CD4-positive, alpha-beta T cell treated with Interleukin-10 for 1 hour (primary cell): ENCODE measurements around the gene ATP7B.
"Not testable (repeated sequence)": the region's sequence is repeated elsewhere in the genome, so short reads cannot be mapped to it uniquely, and the experiment has no call there.

Source experiments
- DNase-seq: peaks from one replicate; pipeline ENCODE4 v3.0.0-alpha.2; 2020

The ATP7B gene

DNA sequence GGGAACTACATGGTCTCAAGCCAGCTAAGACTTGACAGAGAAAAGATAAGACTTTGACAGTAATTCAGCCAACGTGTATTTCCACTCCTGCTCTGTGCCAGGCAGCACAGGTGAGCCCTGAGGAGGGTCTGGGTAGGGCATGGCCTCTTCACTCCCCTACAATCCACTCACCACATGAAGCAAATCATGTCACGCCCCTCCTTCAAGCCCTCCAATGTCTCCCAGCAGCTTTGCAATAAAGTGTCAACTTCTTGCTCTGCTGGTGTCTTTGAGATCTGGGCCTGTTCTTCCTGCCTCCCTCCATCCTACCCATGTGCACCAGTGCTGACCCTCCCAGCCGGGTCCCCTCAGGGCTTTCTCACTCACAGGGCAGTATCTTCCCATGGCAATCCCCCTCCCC is 91.0 kb downstream of the ATP7B start:
- DNase-seq: no peak

- no peak for DNase-seq
Observed at GRCh38 chr13:51919531-51919930, 91.7 kb downstream of the ATP7B start.

DNA sequence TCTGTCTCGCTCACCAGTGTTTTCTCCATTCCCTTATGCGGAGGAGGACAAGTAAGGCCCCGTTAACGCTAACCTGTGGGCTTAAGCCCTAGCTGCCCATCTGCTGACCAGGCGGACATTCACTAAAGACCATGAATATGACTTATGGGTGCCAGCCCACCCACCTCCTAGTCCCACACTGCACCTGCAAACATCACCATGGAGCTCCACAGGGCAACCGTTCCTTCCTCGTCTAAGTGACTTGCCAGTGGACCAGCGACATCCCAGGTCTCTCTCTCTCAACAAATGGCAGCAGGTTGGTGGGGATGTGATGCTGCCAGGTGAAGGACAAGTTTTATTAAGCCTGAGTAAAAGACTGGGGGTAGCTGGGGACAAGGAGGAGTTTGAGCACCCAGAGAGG is 94.3 kb downstream of the ATP7B start:
- DNase-seq: no peak

- DNase-seq: no peak
Observed at GRCh38 chr13:51916051-51916818, 95.0 kb downstream of the ATP7B start.

GRCh38 chr13:51914137-51914493 is 97.1 kb downstream of the ATP7B start:
- DNase-seq: no peak

DNA sequence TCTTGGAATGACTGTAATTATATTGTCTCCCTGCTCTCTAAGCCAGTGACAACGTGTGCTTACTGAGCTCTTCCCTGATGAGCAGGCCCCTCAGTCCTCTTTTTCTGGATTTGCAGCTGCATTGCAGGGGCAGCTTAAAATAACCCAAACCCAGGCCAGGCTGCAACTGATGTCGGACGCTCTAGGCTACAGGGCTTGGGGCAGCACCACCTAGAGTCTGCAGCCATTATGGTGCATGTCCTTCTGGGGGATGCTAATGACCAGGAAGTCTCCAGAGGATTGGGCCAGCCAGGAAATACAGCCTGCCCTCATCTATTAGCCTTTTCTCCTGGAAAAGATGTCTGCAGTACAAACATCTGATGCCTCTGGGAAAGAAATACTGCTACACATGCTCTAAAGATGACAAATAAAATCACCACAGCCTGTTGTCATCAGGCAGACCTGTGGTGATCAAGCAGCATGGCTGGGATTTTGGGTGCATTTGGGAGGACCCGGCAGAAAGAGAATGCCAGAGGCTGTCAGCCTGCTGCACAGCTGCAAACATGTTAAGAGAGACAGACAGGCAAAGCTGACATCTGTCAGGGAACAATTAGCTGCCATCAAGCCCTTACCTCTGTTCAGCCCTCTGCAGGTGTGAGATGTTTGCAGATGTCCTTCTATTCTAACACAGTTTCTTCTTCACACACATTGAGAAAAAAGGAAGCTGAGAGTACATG is 97.7 kb downstream of the ATP7B start:
- no peak for DNase-seq

DNA sequence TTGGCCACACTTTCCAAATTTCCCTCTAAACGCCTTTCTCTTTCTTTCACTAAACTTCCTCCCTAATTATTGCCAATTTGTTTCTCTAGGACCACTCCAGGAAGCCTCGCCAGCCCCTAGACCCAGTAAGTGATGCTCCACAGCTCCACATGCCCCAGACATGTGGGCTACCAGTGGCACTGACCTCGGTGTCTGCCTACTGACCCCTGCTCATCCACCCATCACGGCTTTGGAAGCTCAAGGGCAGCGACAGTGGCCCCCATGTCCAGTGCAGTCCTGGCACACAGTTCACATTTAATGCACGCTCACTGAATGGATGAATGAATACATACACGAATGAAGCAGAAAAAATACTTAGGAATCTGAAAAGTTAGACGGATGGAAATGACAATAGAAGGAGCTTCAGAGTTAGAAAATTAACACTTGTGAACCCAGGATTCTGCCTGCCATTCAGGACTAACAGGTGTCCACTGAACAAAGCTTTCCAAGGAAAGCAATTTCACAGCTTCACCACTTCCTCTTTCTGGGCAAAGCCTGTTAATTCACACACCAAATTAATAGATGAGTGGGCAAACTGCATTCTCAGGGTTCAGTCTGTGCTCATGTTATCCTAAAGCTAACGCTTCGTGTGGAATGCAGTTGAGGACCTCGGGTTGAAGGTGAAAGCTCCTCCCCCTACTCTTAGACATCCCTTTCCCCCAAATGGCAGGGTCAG is 98.6 kb downstream of the ATP7B start:
- DNase-seq: no peak

DNA sequence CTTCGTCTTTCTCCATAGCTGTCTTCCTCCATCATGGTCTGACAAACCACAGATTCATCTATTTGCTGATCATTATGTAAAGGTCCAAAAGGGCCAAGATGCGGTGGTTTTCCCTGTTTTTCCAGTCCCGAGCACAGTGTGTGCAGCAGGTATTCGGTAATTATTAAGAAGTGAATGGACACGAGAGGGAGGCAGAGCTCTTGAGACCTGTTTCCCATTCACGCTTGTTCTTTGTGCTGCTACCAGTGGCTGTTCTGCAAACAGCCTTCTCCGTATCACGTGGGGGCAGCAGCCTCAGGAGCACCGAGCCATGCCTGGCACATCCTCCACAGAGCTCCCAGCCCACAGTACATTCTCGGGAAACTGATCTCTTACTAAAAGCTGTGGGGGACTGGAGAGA is 99.2 kb downstream of the ATP7B start:
- DNase-seq: no peak

DNA sequence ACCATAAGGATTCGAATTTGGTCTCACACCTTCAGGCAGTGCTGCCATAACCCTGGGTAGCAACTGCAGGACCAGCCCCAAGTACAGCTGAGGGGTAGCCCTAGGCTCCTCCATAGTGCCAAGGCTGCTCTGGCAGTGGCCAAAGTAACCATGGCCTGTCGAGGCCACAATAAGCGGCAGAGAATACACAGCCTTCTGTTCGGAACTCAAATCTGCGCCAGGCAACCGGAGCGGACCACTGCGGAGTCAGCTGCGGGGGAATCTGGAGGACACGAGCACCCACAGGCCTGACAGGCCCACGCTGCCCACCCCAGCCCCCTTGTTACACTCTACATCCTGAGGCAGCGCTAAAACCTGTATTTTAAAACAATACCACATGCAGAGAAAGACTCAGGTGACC is 100.7 kb downstream of the ATP7B start:
- DNase-seq: no peak

DNA sequence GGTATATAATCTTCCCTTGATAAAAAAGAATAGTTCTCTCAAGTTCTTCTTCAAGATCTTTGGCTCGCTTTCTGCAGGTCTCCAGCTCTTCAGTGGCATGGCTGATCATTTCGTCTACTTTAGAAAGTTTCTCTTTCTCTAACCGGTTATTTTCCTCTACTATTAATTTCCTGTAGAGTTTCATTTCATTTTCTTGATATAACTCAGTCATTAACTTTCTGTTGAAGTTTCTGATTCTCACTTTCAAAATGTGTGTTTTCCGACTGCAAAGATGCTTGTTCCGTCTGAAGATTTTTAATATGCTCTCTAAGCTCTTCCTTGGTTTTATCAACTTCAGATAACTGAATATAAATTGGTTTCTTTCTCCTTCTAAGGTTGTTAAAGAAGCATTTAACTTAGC is 102.0 kb downstream of the ATP7B start:
- not testable (repeated sequence) for DNase-seq

- no peak for DNase-seq
Observed at GRCh38 chr13:51907040-51907732, 104.1 kb downstream of the ATP7B start.

- DNase-seq: no peak
Observed at GRCh38 chr13:51906581-51906980, 104.7 kb downstream of the ATP7B start.

- DNase-seq: no peak
Observed at GRCh38 chr13:51905787-51906186, 105.5 kb downstream of the ATP7B start.

GRCh38 chr13:51902776-51903175 is 108.5 kb downstream of the ATP7B start:
- DNase-seq: no peak

- DNase-seq: no peak
Observed at GRCh38 chr13:51900471-51900870, 110.8 kb downstream of the ATP7B start.

- peak; percentile 52 for DNase-seq
Observed at GRCh38 chr13:51895906-51896888, 115.1 kb downstream of the ATP7B start.

DNA sequence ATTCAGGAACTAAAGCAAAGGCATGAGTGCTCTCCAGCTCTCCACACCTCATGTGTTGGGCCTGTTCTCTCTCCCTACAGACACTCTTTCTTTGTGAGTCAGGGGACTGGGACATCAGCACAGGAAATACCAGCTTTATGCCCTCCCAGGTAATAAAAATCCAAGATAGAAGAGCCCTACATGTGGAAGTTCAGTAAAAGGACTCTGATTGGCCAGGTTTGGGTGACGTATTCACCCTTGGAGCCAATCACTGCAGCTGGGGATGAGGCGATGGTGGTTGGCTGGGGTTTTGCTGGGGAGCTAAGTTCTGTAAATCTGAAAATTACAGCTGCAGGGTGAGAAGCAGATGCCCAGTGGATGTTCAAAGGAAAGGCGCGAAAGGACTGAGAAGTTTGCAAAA is 117.0 kb downstream of the ATP7B start:
- DNase-seq: no peak

- no peak for DNase-seq
Observed at GRCh38 chr13:51892657-51893056, 118.6 kb downstream of the ATP7B start.

GRCh38 chr13:51887468-51887867 is 123.8 kb downstream of the ATP7B start:
- no peak for DNase-seq

- DNase-seq: no peak
Observed at GRCh38 chr13:51885651-51886050, 125.6 kb downstream of the ATP7B start.

GRCh38 chr13:51883226-51883600 is 128.0 kb downstream of the ATP7B start:
- no peak for DNase-seq
